Activated CD4-positive, alpha-beta T cell treated with anti-CD3 and anti-CD28 coated beads, Interleukin-2, amount 10 ng/mL, durations not matched to agents 7 days and 5 days (primary cell): ENCODE data around the gene AOC3. TPM values are rescaled to one million over a fixed set of nuclear protein-coding genes. Genes with fewer than 3 reads are reported as not detected.

Source experiments
- microRNA-seq: library from miRNA; unstranded; fragments of <30 nt; microRNA quantifications from one replicate; pipeline ENCODE4 v1.2.0, GENCODE V29; 2021; ENCODE audit warnings: borderline microRNAs expressed, borderline replicate concordance
- total RNA-seq, 2 experiments: library from RNA; stranded (reverse); gene quantifications; one replicate each; pipeline ENCODE4 v1.2.3, GENCODE V29; 2021

AOC3 gene
- total RNA-seq, 2 experiments from 2014 or later, result 0.56 to 0.79 TPM

Small RNAs within 50 kb of the gene (microRNA-seq; reads per million reads assigned to microRNA genes)
- gene MIR6781, result not detected

Other genes starting within 250 kb of the AOC3 start
- 10 to 100 TPM; 60.2 to 65.9 TPM for gene RETREG3, start 241.8 kb upstream of the AOC3 start, total RNA-seq
- gene TUBG1, start 241.5 kb upstream of the AOC3 start, total RNA-seq, result 10 to 100 TPM; 61.6 TPM
- 1 to 10 TPM; 6.7 to 7.2 TPM for gene TUBG2, start 191.9 kb upstream of the AOC3 start, total RNA-seq
- 1 to 10 TPM in 1 of 2 experiments, under 1 TPM in 1; 0.85 to 1.3 TPM for gene PLEKHH3, start 174.2 kb upstream of the AOC3 start, total RNA-seq
- under 1 TPM; 0.65 to 0.87 TPM for gene CCR10, start 169.4 kb upstream of the AOC3 start, total RNA-seq
- 1 to 10 TPM in 1 of 2 experiments, under 1 TPM in 1; 0.81 to 1.0 TPM for gene CNTNAP1, start 168.7 kb upstream of the AOC3 start, total RNA-seq
- gene EZH1, start 106.2 kb upstream of the AOC3 start, total RNA-seq, result 10 to 100 TPM; 52.6 to 54.0 TPM
- not detected for gene RAMP2, start 90.0 kb upstream of the AOC3 start, total RNA-seq
- 10 to 100 TPM; 51.9 to 59.4 TPM for gene VPS25, start 77.8 kb upstream of the AOC3 start, total RNA-seq
- under 1 TPM; 0.47 to 0.77 TPM for gene WNK4, start 70.6 kb upstream of the AOC3 start, total RNA-seq
- 10 to 100 TPM; 41.2 to 45.1 TPM for gene COA3, start 52.5 kb upstream of the AOC3 start, total RNA-seq
- not detected for gene CNTD1, start 52.3 kb upstream of the AOC3 start, total RNA-seq
- 10 to 100 TPM; 87.0 to 87.6 TPM for gene BECN1, start 26.9 kb upstream of the AOC3 start, total RNA-seq
- 100 to 1,000 TPM; 110 to 111 TPM for gene PSME3, start 17.8 kb upstream of the AOC3 start, total RNA-seq
- gene AOC2, start 6.6 kb upstream of the AOC3 start, total RNA-seq, result 1 to 10 TPM; 1.5 to 1.9 TPM
- not detected for gene G6PC1, start 49.6 kb downstream of the AOC3 start, total RNA-seq
- 10 to 100 TPM; 31.4 to 43.0 TPM for gene AARSD1, start 113.3 kb downstream of the AOC3 start, total RNA-seq
- under 1 TPM; 0.12 to 0.22 TPM for gene PTGES3L, start 128.9 kb downstream of the AOC3 start, total RNA-seq
- 10 to 100 TPM; 13.0 to 14.0 TPM for gene RUNDC1, start 129.4 kb downstream of the AOC3 start, total RNA-seq
- gene RPL27, start 147.2 kb downstream of the AOC3 start, total RNA-seq, result 1,000 to 10,000 TPM; 1,014 to 1,124 TPM
- gene IFI35, start 155.6 kb downstream of the AOC3 start, total RNA-seq, result 100 to 1,000 TPM; 125 to 137 TPM
- 10 to 100 TPM; 10.2 to 12.8 TPM for gene VAT1, start 171.2 kb downstream of the AOC3 start, total RNA-seq
- gene RND2, start 174.0 kb downstream of the AOC3 start, total RNA-seq, result under 1 TPM in 1 of 2 experiments, not detected in 1; 0.05 TPM